ENCODE data around the gene SOX6. TPM values are rescaled to one million over a fixed set of nuclear protein-coding genes. Genes with fewer than 3 reads are reported as not detected.

Gene SOX6
- total and polyA plus RNA-seq, 2 of the 13 experiments (the other 11 are each of a cell fraction or from before 2014, with no cell fraction given), result 2.6 to 11.2 TPM

GRCh38 chr11:16402654-16403447 is 46.5 kb upstream of the SOX6 start (continued):
- no peak for TF ChIP-seq KIAA2018 (CRISPR knock-in tag; IDR thresholded peaks at IDR 0.05; ENCODE audit: borderline replicate concordance)
- no peak for TF ChIP-seq ZNF251 (CRISPR knock-in tag; IDR thresholded peaks at IDR 0.05)
- TF ChIP-seq ZNF746 (CRISPR knock-in tag; IDR thresholded peaks at IDR 0.05), result no peak
- TF ChIP-seq ZBTB37 (CRISPR knock-in tag; IDR thresholded peaks at IDR 0.05), result no peak
- no peak for TF ChIP-seq REL (CRISPR knock-in tag; conservative IDR thresholded peaks at IDR 0.05)
- TF ChIP-seq KDM1A (CRISPR knock-in tag; IDR thresholded peaks at IDR 0.05), result no peak
- TF ChIP-seq CREB3 (CRISPR knock-in tag; IDR thresholded peaks at IDR 0.05), result no peak
- TF ChIP-seq ZNF558 (CRISPR knock-in tag; IDR thresholded peaks at IDR 0.05; ENCODE audit: borderline replicate concordance), result no peak
- TF ChIP-seq MBD4 (IDR thresholded peaks at IDR 0.05; ENCODE audit: borderline replicate concordance, low read length), result no peak
- TF ChIP-seq JUNB (CRISPR knock-in tag; IDR thresholded peaks at IDR 0.05; ENCODE audit: borderline replicate concordance), result no peak
- no peak for TF ChIP-seq ZNF720 (CRISPR knock-in tag; IDR thresholded peaks at IDR 0.05)
- TF ChIP-seq DR1 (CRISPR knock-in tag; IDR thresholded peaks at IDR 0.05), result no peak
- TF ChIP-seq HIVEP1 (CRISPR knock-in tag; IDR thresholded peaks at IDR 0.05), result no peak
- TF ChIP-seq DMTF1 (CRISPR knock-in tag; IDR thresholded peaks at IDR 0.05), result no peak
- no peak for TF ChIP-seq PHF8 (CRISPR knock-in tag; IDR thresholded peaks at IDR 0.05)
